Keratinocyte (primary cell): ENCODE measurements around the gene TOMM40. TPM values are rescaled to one million over a fixed set of nuclear protein-coding genes. Genes with fewer than 3 reads are reported as not detected.

ENCODE experiments used
- DNase-seq: peaks from one replicate; pipeline ENCODE4 v3.0.0-alpha.2; 2011; ENCODE audit warnings: low read depth, missing footprints, low spot score
- FAIRE-seq: peaks from 2 replicates; lab custom pipeline; 2011; peaks lifted over from hg19 to GRCh38; lab: Jason Lieb, UNC
- H2AFZ ChIP-seq: 2 replicates; pipeline ENCODE4 v1.6.0; 2012; ENCODE audit warnings: low read length, control low read depth, inconsistent platforms; ENCODE audit not compliant: control insufficient read depth
- H3K27ac ChIP-seq: 2 replicates; pipeline ENCODE4 v1.5.1; 2011; ENCODE audit warnings: low read length; ENCODE audit not compliant: control insufficient read depth, insufficient read depth
- H3K27me3 ChIP-seq: 3 replicates; pipeline ENCODE4 v1.6.0; 2011; ENCODE audit warnings: low read length; ENCODE audit not compliant: control insufficient read depth, insufficient read depth; ENCODE audit errors: extremely low read depth
- H3K36me3 ChIP-seq, 2 experiments: 2 replicates in 1 of 2; 3 replicates in 1 of 2; pipeline ENCODE4 v1.5.1; 2011; ENCODE audit warnings: low read length in 2 of 2, mild to moderate bottlenecking in 1 of 2; ENCODE audit not compliant: control insufficient read depth in 2 of 2, insufficient read depth in 2 of 2; ENCODE audit errors: extremely low read depth in 1 of 2
- H3K4me1 ChIP-seq: 3 replicates; pipeline ENCODE4 v1.5.1; 2011; ENCODE audit warnings: low read length; ENCODE audit not compliant: control insufficient read depth, insufficient read depth; ENCODE audit errors: extremely low read depth
- H3K4me2 ChIP-seq: 3 replicates; pipeline ENCODE4 v1.6.0; 2011; ENCODE audit warnings: low read depth, low read length; ENCODE audit not compliant: control insufficient read depth, insufficient read depth; ENCODE audit errors: extremely low read depth
- H3K4me3 ChIP-seq, 3 experiments: fragments of 200-600 bp in 1 of 3; sonication (generic) in 1 of 3; 2 replicates in 2 of 3; 3 replicates in 1 of 3; pipeline ENCODE4 v1.5.1; 2011 to 2016; ENCODE audit warnings: low read length in 3 of 3, mild to moderate bottlenecking in 3 of 3, control low read depth in 2 of 3, inconsistent platforms in 1 of 3, low read depth in 1 of 3, mixed read lengths in 1 of 3, mixed run types in 1 of 3, moderate library complexity in 1 of 3; ENCODE audit not compliant: control insufficient read depth in 2 of 3, insufficient read depth in 2 of 3; ENCODE audit errors: extremely low read depth in 1 of 3
- H3K79me2 ChIP-seq: 2 replicates; pipeline ENCODE4 v1.6.0; 2012; ENCODE audit warnings: low read length; ENCODE audit not compliant: control insufficient read depth, insufficient read depth
- H3K9ac ChIP-seq: 3 replicates; pipeline ENCODE4 v1.6.0; 2011; ENCODE audit warnings: low read length; ENCODE audit not compliant: control insufficient read depth, insufficient read depth; ENCODE audit errors: extremely low read depth
- H3K9me1 ChIP-seq: 3 replicates; pipeline ENCODE4 v1.6.0; 2011; ENCODE audit warnings: low read length; ENCODE audit not compliant: control insufficient read depth, insufficient read depth; ENCODE audit errors: extremely low read depth
- H3K9me3 ChIP-seq: 2 replicates; pipeline ENCODE4 v1.5.1; 2012; ENCODE audit warnings: low read depth, low read length; ENCODE audit not compliant: control insufficient read depth
- H4K20me1 ChIP-seq: 3 replicates; pipeline ENCODE4 v1.6.0; 2011; ENCODE audit warnings: low read length; ENCODE audit not compliant: control insufficient read depth, insufficient read depth; ENCODE audit errors: extremely low read depth
- EZH2 ChIP-seq: IDR thresholded peaks from one replicate; pipeline ENCODE4 v1.6.1; 2012; ENCODE audit warnings: inconsistent platforms, mild to moderate bottlenecking, low read length, moderate library complexity
- dilution Hi-C: fragments of 300-500 bp; cut with MboI; formaldehyde crosslinking; loops from one replicate; pipeline ENCODE4 v1.7.0; 2020; ENCODE audit warnings: low sequenced_read_pairs; ENCODE audit not compliant: extremely low pct_ligation_motif_present
- polyA plus RNA-seq, 5 experiments: library from polyadenylated mRNA; depleted of rRNA in 3 of 5; stranded (reverse) in 3 of 5; stranded (forward) in 1 of 5; unstranded in 1 of 5; fragments of >200 nt; gene quantifications; 1 replicate in 1 of 5; 2 replicates in 3 of 5; 3 replicates in 1 of 5; pipeline versions ENCODE4 v1.2.1 to v1.2.3, GENCODE V29; 2011 to 2012; ENCODE audit warnings: missing spikeins in 2 of 5, low read depth in 1 of 5, low replicate concordance in 1 of 5
- TF ChIP-seq, protein P1 (sequence below), 3 experiments: IDR thresholded peaks in 1 of 3; conservative IDR thresholded peaks in 1 of 3; optimal IDR thresholded peaks in 1 of 3; 2 replicates in 2 of 3; 3 replicates in 1 of 3; pipeline versions ENCODE3 to v1.5.1; 2011; ENCODE audit warnings: low read length in 3 of 3, mild to moderate bottlenecking in 3 of 3, moderate library complexity in 2 of 3, control low read depth in 1 of 3, inconsistent platforms in 1 of 3; ENCODE audit not compliant: insufficient read depth in 2 of 3; ENCODE audit errors: extremely low read depth in 1 of 3

TOMM40 gene
- polyA plus RNA-seq, 1 donor (not counting 4 experiments of a cell fraction or from before 2014, with no cell fraction given), result 46.9 TPM

DNA sequence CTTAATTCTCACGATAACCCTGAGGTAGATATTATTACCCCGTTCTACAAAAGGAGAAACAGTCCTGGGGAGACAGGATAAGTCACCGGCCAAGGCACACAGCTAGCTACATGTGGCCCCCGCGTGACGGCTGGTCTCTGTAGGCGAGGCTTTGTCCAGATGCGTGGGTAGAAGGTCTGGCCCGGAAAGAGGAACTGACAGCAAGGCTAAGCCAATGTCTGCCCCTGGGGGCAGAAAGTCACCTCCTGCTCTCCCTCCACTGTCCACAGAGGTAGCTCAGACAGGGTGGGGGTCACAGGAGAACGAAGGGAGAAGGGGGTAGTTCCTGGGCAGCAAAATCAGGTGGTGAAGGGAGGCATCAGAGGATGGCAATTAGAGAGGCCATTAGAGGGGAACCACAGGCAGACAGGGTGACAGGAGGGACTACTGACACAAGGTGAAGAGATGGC, 52.8 kb downstream of the TOMM40 start:
- TF ChIP-seq EZH2, result no peak
- TF ChIP-seq, protein P1, sequence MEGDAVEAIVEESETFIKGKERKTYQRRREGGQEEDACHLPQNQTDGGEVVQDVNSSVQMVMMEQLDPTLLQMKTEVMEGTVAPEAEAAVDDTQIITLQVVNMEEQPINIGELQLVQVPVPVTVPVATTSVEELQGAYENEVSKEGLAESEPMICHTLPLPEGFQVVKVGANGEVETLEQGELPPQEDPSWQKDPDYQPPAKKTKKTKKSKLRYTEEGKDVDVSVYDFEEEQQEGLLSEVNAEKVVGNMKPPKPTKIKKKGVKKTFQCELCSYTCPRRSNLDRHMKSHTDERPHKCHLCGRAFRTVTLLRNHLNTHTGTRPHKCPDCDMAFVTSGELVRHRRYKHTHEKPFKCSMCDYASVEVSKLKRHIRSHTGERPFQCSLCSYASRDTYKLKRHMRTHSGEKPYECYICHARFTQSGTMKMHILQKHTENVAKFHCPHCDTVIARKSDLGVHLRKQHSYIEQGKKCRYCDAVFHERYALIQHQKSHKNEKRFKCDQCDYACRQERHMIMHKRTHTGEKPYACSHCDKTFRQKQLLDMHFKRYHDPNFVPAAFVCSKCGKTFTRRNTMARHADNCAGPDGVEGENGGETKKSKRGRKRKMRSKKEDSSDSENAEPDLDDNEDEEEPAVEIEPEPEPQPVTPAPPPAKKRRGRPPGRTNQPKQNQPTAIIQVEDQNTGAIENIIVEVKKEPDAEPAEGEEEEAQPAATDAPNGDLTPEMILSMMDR (optimal IDR thresholded peaks at IDR 0.05 in 1 of 3, IDR thresholded peaks at IDR 0.05 in 1 of 3, conservative IDR thresholded peaks at IDR 0.05 in 1 of 3; ENCODE audit: extremely low read depth in 1 of 3, insufficient read depth in 2 of 3, low read length in 3 of 3), result no peak
- Histone ChIP-seq H3K9ac (no peak overlapping the region), H3K79me2 (no peaks in the 10 kb centered on the region), H4K20me1 (no peaks in the 10 kb centered on the region), H3K9me3 (no peaks in the 10 kb centered on the region), H3K27ac (no peak overlapping the region), H3K4me1 (no peaks in the 10 kb centered on the region), H3K27me3 (no peaks in the 10 kb centered on the region), H3K4me3 (no peak overlapping the region), H3K36me3 (no peaks in the 10 kb centered on the region), H3K9me1 (no peaks in the 10 kb centered on the region), H2AFZ (no peak overlapping the region), H3K4me2 (no peak overlapping the region)
- FAIRE-seq (no peak), DNase-seq (no peak)
- dilution Hi-C loops, result no loop called here

DNA sequence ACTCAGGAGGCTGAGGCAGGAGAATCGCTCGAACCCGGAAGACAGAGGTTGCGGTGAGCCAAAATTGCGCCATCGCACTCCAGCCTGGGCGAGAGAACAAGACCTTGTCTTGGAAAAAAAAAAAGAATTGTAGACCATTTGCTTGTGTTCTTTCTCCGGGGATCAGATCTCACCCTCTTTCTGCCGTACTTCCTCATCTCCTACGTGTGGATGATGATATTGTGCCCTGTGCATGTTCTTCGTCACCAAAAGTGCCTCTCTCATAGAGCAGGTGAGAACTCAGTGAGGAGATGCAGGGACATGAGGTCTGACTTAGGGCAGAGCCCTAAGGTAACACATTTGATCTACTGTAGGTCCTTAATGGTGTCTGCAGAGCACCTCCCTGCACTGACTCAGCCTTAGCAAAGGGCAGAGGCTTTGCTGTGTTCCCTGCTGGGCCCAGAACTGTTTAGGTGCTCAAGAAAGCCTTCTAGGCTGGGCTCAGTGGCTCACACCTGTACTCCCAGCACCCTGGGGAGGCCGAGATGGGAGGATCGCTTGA, 56.1 kb downstream of the TOMM40 start:
- Histone ChIP-seq H3K4me1 (no peaks in the 10 kb centered on the region), H4K20me1 (no peaks in the 10 kb centered on the region), H3K36me3 (peaks cover 0 to 3% of the 10 kb centered on the region in 2 experiments), H3K9ac (no peak overlapping the region), H3K79me2 (no peaks in the 10 kb centered on the region), H3K9me3 (no peaks in the 10 kb centered on the region), H3K27me3 (no peaks in the 10 kb centered on the region), H3K4me3 (no peak overlapping the region), H3K4me2 (no peak overlapping the region), H3K9me1 (no peaks in the 10 kb centered on the region), H3K27ac (no peak overlapping the region), H2AFZ (no peak overlapping the region)
- FAIRE-seq (no peak), DNase-seq (no peak)
- TF ChIP-seq, protein P1 (optimal IDR thresholded peaks at IDR 0.05 in 1 of 3, IDR thresholded peaks at IDR 0.05 in 1 of 3, conservative IDR thresholded peaks at IDR 0.05 in 1 of 3; ENCODE audit: extremely low read depth in 1 of 3, insufficient read depth in 2 of 3, low read length in 3 of 3), result no peak
- TF ChIP-seq EZH2, result no peak
- dilution Hi-C loops, result no loop called here
